Osteoblast (primary cell): ENCODE results near the gene BAZ1A. TPM values are rescaled to one million over a fixed set of nuclear protein-coding genes. Genes with fewer than 3 reads are reported as not detected.

ENCODE experiments used
- DNase-seq: peaks from one replicate; pipeline ENCODE4 v3.0.0; 2011; ENCODE audit warnings: low spot score, mixed read lengths; ENCODE audit not compliant: insufficient read length; ENCODE audit errors: missing footprints
- H2AFZ ChIP-seq: 2 replicates; pipeline ENCODE4 v1.6.0; 2011; ENCODE audit warnings: mild to moderate bottlenecking, low read length
- H3K27ac ChIP-seq: 2 replicates; pipeline ENCODE4 v1.5.1; 2011; ENCODE audit warnings: mild to moderate bottlenecking, low read depth, low read length, moderate library complexity
- H3K27me3 ChIP-seq: 2 replicates; pipeline ENCODE4 v1.6.0; 2012; ENCODE audit warnings: mild to moderate bottlenecking, control low read depth, inconsistent platforms, low read length, moderate library complexity; ENCODE audit not compliant: insufficient read depth
- H3K36me3 ChIP-seq: 2 replicates; pipeline ENCODE4 v1.5.1; 2011; ENCODE audit warnings: mild to moderate bottlenecking, low read length, control low read depth, moderate library complexity; ENCODE audit not compliant: insufficient read depth
- H3K4me1 ChIP-seq: 2 replicates; pipeline ENCODE4 v1.5.1; 2011; ENCODE audit warnings: mild to moderate bottlenecking, low read length, control low read depth, moderate library complexity; ENCODE audit not compliant: insufficient read depth
- H3K4me2 ChIP-seq: 2 replicates; pipeline ENCODE4 v1.6.0; 2011; ENCODE audit warnings: mild to moderate bottlenecking, low read length; ENCODE audit not compliant: insufficient read depth
- H3K4me3 ChIP-seq: fragments of 200-600 bp; sonication (generic); 3 replicates; pipeline ENCODE4 v1.5.1; 2012; ENCODE audit warnings: mild to moderate bottlenecking, low read length, inconsistent platforms; ENCODE audit not compliant: insufficient read depth
- H3K79me2 ChIP-seq: 2 replicates; pipeline ENCODE4 v1.6.0; 2012; ENCODE audit warnings: mild to moderate bottlenecking, low read length, control low read depth, inconsistent platforms; ENCODE audit not compliant: insufficient read depth
- H3K9me3 ChIP-seq: 2 replicates; pipeline ENCODE4 v1.5.1; 2011; ENCODE audit warnings: low read depth, low read length, control low read depth
- H4K20me1 ChIP-seq: 2 replicates; pipeline ENCODE4 v1.6.0; 2012; ENCODE audit warnings: mild to moderate bottlenecking, low read length, control low read depth; ENCODE audit not compliant: insufficient read depth
- CTCF ChIP-seq: IDR thresholded peaks from 2 replicates; pipeline ENCODE4 v1.5.1; 2011; ENCODE audit warnings: mild to moderate bottlenecking, low read depth, low read length, moderate library complexity; ENCODE audit errors: extremely low read depth
- total RNA-seq: library from RNA; depleted of rRNA; stranded (reverse); fragments of >200 nt; gene quantifications from 2 replicates; pipeline ENCODE4 v1.2.3, GENCODE V29; 2012

Gene BAZ1A
- total RNA-seq, 1 donor: 23.9 TPM

GRCh38 chr14:34792598-34792997 is 82.6 kb downstream of the BAZ1A start:
- Histone ChIP-seq H3K4me2 (no peak overlapping the region), H3K27me3 (no peaks in the 10 kb centered on the region), H3K79me2 (peaks cover 7% of the 10 kb centered on the region), H3K27ac (no peak overlapping the region), H3K36me3 (peaks cover 13% of the 10 kb centered on the region), H3K4me1 (no peaks in the 10 kb centered on the region), H3K4me3 (no peak overlapping the region), H2AFZ (no peak overlapping the region), H3K9me3 (no peaks in the 10 kb centered on the region), H4K20me1 (no peaks in the 10 kb centered on the region)
- TF ChIP-seq CTCF: no peak
- no peak for DNase-seq

GRCh38 chr14:34785223-34786006 is 89.7 kb downstream of the BAZ1A start:
- peaks cover 24% of the 10 kb centered on the region for H3K79me2 ChIP-seq
- no peak for DNase-seq
- H3K27me3 ChIP-seq: no peaks in the 10 kb centered on the region

GRCh38 chr14:34782031-34782430 is 93.1 kb downstream of the BAZ1A start:
- TF ChIP-seq CTCF: no peak
- peaks cover 17% of the 10 kb centered on the region for H3K79me2 ChIP-seq
- peaks cover 30% of the 10 kb centered on the region for H3K36me3 ChIP-seq
- H3K27me3 ChIP-seq: no peaks in the 10 kb centered on the region
- no peaks in the 10 kb centered on the region for H4K20me1 ChIP-seq
- H3K27ac ChIP-seq: peak overlapping the region; percentile 84
- no peak for DNase-seq
- no peak overlapping the region for H2AFZ ChIP-seq
- no peak overlapping the region for H3K4me3 ChIP-seq
- H3K4me1 ChIP-seq: peaks cover 14% of the 10 kb centered on the region
- H3K9me3 ChIP-seq: no peaks in the 10 kb centered on the region
- no peak overlapping the region for H3K4me2 ChIP-seq

More at GRCh38 chr14:34785223-34786006, 89.7 kb downstream of the BAZ1A start:
- no peak for TF ChIP-seq CTCF
- Histone ChIP-seq H3K4me3 (no peak overlapping the region), H3K27ac (no peak overlapping the region), H3K36me3 (peaks cover 23% of the 10 kb centered on the region), H3K4me2 (no peak overlapping the region), H3K4me1 (peaks cover 12% of the 10 kb centered on the region), H2AFZ (no peak overlapping the region), H4K20me1 (no peaks in the 10 kb centered on the region), H3K9me3 (no peaks in the 10 kb centered on the region)

GRCh38 chr14:34781242-34781641 is 93.9 kb downstream of the BAZ1A start:
- H3K4me1 ChIP-seq: peaks cover 14% of the 10 kb centered on the region
- peak; percentile 66 for DNase-seq
- no peak for TF ChIP-seq CTCF
- peaks cover 16% of the 10 kb centered on the region for H3K79me2 ChIP-seq
- H3K4me3 ChIP-seq: no peak overlapping the region
- H3K27me3 ChIP-seq: no peaks in the 10 kb centered on the region
- H3K9me3 ChIP-seq: no peaks in the 10 kb centered on the region
- peaks cover 30% of the 10 kb centered on the region for H3K36me3 ChIP-seq
- H2AFZ ChIP-seq: no peak overlapping the region
- H3K4me2 ChIP-seq: no peak overlapping the region
- no peaks in the 10 kb centered on the region for H4K20me1 ChIP-seq
- H3K27ac ChIP-seq: peak overlapping the region; percentile 84
